BLaER1 treated with 17β-estradiol and CSF1 and Interleukin-3, amounts not matched to agents 10 nM and 100 nM (cell line): ENCODE results near the gene MUC5B.

Experiments
- H3K27ac ChIP-seq, 11 experiments: shearing (Covaris generic); formaldehyde crosslinking; 2 replicates each; pipeline ENCODE4 v1.8.1; 2022
- H3K27me3 ChIP-seq, 11 experiments: shearing (Covaris generic); formaldehyde crosslinking; 2 replicates each; pipeline ENCODE4 v1.8.1; 2022
- H3K36me3 ChIP-seq, 11 experiments: shearing (Covaris generic); formaldehyde crosslinking; 2 replicates each; pipeline ENCODE4 v1.8.1; 2022
- H3K4me1 ChIP-seq, 10 experiments: shearing (Covaris generic); formaldehyde crosslinking; 2 replicates each; pipeline ENCODE4 v1.8.1; 2022
- H3K4me2 ChIP-seq, 11 experiments: shearing (Covaris generic); formaldehyde crosslinking; 2 replicates each; pipeline ENCODE4 v1.8.1; 2022
- H3K4me3 ChIP-seq, 10 experiments: shearing (Covaris generic); formaldehyde crosslinking; 2 replicates each; pipeline ENCODE4 v1.8.1; 2022
- H3K9ac ChIP-seq, 11 experiments: shearing (Covaris generic); formaldehyde crosslinking; 2 replicates each; pipeline ENCODE4 v1.8.1; 2022
- H3K9me3 ChIP-seq, 11 experiments: shearing (Covaris generic); formaldehyde crosslinking; replicated peaks in 1 of 11; 2 replicates each; pipeline ENCODE4 v1.8.1; 2022
- H4K20me1 ChIP-seq, 11 experiments: shearing (Covaris generic); formaldehyde crosslinking; 2 replicates each; pipeline ENCODE4 v1.8.1; 2022
- Cebpa-rat ChIP-seq, 11 experiments: shearing (Covaris generic); IDR thresholded peaks; 2 replicates each; pipeline ENCODE4 v1.8.1; 2022

The MUC5B gene

DNA sequence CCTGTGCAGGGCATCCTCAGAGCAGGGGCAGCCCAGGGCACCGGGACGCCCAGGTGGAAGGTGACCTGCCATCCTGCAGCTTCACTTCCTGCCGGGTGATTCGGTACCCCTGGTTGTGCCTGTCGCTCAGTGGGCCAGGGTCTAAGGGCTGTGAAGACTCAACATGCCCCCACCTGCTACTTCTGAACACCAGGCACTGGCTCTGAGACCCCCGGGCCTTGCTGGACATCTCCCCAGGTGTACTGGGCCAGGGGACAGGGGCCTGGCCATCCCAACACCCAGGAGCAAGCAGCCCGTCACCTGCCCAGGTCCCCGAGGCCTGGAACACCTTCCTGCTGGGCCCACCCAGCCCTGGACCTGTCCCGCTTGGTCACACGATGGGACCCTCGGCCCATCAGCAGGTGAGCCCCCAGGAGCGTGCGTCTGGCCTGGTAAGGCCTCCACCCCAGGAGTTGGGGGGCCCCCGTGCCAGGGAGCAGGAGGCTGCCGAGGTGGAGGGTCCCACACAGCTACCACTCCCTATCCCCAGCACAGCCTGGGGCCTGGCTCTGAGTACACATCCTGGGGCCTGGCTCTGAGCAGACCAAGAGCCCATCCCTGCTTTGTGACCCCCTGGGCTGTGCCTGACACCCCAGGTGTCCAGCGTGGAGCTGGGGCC is 3.9 kb upstream of the MUC5B start:
- Histone ChIP-seq H3K36me3 (no peaks in the 10 kb centered on the region), H3K27ac (no peak overlapping the region), H3K4me3 (no peak overlapping the region), H3K4me1 (peaks cover 0 to 6% (median 0%) of the 10 kb centered on the region in 10 experiments; a peak in 4 of 20 replicates), H3K9me3 (peaks cover 3 to 21% (median 10%) of the 10 kb centered on the region in 11 experiments; a peak in 16 of 22 replicates), H4K20me1 (peaks cover 0 to 8% (median 0%) of the 10 kb centered on the region in 11 experiments; a peak in 1 of 22 replicates), H3K27me3 (peaks cover 3 to 40% (median 19%) of the 10 kb centered on the region in 11 experiments; a peak in 15 of 22 replicates), H3K4me2 (no peak overlapping the region), H3K9ac (no peak overlapping the region)
- no peak for TF ChIP-seq Cebpa-rat (IDR thresholded peaks at IDR 0.05)

DNA sequence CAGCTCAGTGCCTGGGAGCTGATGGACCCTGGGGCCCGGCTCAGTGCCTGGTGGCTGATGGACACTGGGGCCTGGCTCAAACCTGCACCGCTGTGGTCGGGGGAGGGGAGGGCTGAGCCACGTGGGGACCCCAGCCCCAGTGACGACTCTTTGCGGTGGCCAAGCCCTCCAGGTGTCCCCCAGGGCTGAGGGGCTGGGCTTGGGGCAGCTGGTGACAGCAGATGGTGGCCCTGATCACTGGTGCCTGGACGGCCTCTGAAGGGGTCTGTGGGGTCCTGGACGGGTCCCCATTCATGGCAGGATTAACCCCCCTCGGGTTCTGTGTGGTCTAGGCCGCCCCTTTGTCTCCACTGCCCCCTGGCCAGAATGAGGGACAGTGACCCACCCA is 3.4 kb upstream of the MUC5B start:
- no peak overlapping the region for H3K4me3 ChIP-seq
- H4K20me1 ChIP-seq, result peaks cover 0 to 8% (median 0%) of the 10 kb centered on the region in 11 experiments; a peak in 1 of 22 replicates
- H3K9ac ChIP-seq, result no peak overlapping the region
- H3K36me3 ChIP-seq, result no peaks in the 10 kb centered on the region
- 0 out of 22 replicates have a peak overlapping the region, but pooled peaks of 1 of the 11 experiments have one; percentile 5 for H3K4me2 ChIP-seq
- H3K27me3 ChIP-seq, result peaks cover 3 to 42% (median 19%) of the 10 kb centered on the region in 11 experiments; a peak in 15 of 22 replicates
- H3K4me1 ChIP-seq, result peaks cover 0 to 6% (median 0%) of the 10 kb centered on the region in 10 experiments; a peak in 4 of 20 replicates
- no peak overlapping the region for H3K27ac ChIP-seq
- peaks cover 0 to 16% (median 5%) of the 10 kb centered on the region in 11 experiments; a peak in 12 of 22 replicates for H3K9me3 ChIP-seq
- no peak for TF ChIP-seq Cebpa-rat (IDR thresholded peaks at IDR 0.05)

DNA sequence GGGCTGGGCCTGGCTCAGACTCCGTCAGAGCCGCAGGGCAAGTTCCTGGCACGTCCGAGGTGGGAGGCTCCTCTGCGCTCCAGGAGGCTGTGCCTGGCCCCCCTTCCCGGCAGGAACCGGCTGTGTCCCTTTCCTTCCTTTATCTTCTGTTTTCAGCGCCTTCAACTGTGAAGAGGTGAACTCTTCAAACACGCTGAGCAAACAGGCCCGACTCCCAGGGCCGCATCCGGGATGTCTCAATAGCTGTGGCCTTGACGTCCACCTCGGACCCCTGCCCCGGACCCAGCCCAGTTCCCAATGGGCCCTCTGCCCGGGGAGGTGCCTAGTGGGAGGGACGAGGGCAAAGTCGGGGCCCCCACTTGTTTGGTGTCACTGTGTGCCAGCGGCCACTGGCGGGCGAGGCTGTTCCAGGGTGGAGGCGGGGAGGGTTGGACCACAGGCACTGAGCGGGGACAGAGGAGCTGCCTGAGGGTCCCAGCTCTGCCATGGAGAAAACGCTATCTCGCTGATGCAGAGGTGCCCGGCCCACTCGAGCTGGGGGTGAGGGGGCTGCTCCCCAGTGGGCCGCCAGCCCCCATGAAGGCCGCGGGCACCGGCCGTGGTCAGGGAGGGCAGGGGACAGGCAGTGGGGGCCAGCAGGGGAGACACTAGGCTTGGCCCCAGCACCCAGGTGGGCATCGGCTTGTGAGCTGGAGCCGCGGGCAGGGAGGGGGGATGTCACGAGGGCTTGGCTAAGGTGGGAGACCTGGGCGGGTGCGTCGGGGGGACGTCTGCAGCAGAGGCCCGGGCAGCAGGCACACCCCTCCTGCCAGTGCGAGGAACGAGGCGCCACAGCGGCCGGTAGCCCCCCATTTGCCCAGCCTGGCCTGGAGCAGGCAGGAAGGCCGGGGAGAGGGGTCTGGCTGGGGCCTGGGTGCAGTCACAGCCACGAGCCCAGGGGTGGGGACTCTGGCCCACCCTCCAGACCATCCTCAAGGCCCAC is 2.7 kb upstream of the MUC5B start:
- TF ChIP-seq Cebpa-rat (IDR thresholded peaks at IDR 0.05), result no peak
- H3K4me3 ChIP-seq, result no peak overlapping the region
- H3K27me3 ChIP-seq, result peaks cover 3 to 49% (median 26%) of the 10 kb centered on the region in 11 experiments; a peak in 16 of 22 replicates
- peak overlapping the region in 1 of 11 experiments; percentile 5; a peak in 1 of 22 replicates for H3K4me2 ChIP-seq
- peaks cover 0 to 9% (median 2%) of the 10 kb centered on the region in 11 experiments; a peak in 8 of 22 replicates for H3K9me3 ChIP-seq
- H3K36me3 ChIP-seq, result no peaks in the 10 kb centered on the region
- no peak overlapping the region for H3K27ac ChIP-seq
- peaks cover 0 to 8% (median 0%) of the 10 kb centered on the region in 11 experiments; a peak in 2 of 22 replicates for H4K20me1 ChIP-seq
- peaks cover 0 to 6% (median 0%) of the 10 kb centered on the region in 10 experiments; a peak in 4 of 20 replicates for H3K4me1 ChIP-seq
- no peak overlapping the region for H3K9ac ChIP-seq

DNA sequence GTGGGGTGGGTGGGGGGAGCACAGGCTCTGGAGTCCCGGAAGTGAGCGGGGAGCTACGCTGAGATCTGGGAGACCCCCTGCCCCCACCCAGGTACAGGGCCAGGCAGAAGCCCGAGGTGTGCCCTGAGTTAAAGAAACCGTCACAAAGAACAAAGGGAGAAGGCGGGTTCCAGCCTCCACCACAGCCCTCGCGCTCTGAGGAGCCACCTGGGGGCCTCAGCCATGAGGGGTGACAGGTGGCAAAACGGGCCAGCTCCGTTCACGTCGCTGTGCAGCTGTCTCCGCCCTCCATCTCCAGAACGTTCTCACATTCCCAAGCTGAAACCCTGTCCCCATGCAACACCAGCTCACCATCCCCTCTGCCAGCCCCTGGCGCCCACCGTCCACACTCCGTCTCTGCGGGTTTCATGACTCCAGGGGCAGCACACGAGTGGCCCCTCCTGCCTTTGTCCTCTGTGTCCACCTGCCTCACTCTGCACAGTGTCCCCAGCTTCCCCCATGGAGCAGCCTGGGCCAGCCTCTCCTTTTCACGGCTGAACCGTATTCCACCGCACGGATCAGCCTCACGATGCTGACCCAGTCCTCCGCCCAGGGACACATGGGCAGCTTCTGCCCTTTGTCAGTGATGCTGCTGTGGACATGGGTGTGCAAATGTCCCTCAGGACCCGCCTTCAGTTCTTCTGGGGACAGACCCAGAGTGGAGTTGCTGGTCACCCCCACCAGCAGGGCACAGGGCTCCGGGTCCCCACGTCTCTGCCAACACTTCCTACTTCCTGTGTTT is 1.7 kb upstream of the MUC5B start:
- TF ChIP-seq Cebpa-rat (IDR thresholded peaks at IDR 0.05), result no peak
- H3K27ac ChIP-seq, result no peak overlapping the region
- H3K9ac ChIP-seq, result no peak overlapping the region
- peaks cover 0 to 6% (median 0%) of the 10 kb centered on the region in 10 experiments; a peak in 4 of 20 replicates for H3K4me1 ChIP-seq
- peaks cover 3 to 55% (median 34%) of the 10 kb centered on the region in 11 experiments; a peak in 16 of 22 replicates for H3K27me3 ChIP-seq
- H4K20me1 ChIP-seq, result peaks cover 0 to 8% (median 0%) of the 10 kb centered on the region in 11 experiments; a peak in 3 of 22 replicates
- no peak overlapping the region; a peak in 1 of 22 replicates for H3K4me2 ChIP-seq
- H3K36me3 ChIP-seq, result no peaks in the 10 kb centered on the region
- no peak overlapping the region for H3K4me3 ChIP-seq
- no peaks in the 10 kb centered on the region for H3K9me3 ChIP-seq

DNA sequence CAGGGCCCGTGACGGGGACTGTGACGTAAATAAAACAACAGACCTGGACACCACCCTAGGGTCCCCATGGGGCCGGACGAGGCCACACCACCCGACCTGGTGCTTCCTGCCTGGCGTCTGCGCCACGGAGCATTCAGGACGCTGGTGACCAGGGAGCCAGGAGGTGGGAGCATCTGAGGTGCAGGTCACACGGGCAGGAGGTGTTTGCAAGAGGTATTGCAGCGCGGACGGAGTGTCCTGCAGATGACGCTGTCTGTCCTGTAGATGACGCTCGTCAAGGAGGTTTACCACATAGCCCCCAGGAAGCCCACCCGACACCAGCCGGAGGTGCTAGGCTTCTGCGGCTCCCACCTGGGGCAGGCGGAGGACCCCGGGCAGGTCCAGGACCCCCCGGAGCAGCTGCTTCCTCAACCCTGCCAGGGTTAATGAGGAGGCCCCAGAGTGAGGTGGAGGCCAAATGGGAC is 986 bp upstream of the MUC5B start:
- no peaks in the 10 kb centered on the region for H3K36me3 ChIP-seq
- H3K27ac ChIP-seq, result no peak overlapping the region
- peaks cover 3 to 55% (median 34%) of the 10 kb centered on the region in 11 experiments; a peak in 16 of 22 replicates for H3K27me3 ChIP-seq
- H3K9ac ChIP-seq, result no peak overlapping the region
- H3K9me3 ChIP-seq, result no peaks in the 10 kb centered on the region
- peaks cover 0 to 6% (median 0%) of the 10 kb centered on the region in 10 experiments; a peak in 4 of 20 replicates for H3K4me1 ChIP-seq
- H3K4me3 ChIP-seq, result no peak overlapping the region
- peaks cover 0 to 8% (median 0%) of the 10 kb centered on the region in 11 experiments; a peak in 3 of 22 replicates for H4K20me1 ChIP-seq
- H3K4me2 ChIP-seq, result no peak overlapping the region
- no peak for TF ChIP-seq Cebpa-rat (IDR thresholded peaks at IDR 0.05)

DNA sequence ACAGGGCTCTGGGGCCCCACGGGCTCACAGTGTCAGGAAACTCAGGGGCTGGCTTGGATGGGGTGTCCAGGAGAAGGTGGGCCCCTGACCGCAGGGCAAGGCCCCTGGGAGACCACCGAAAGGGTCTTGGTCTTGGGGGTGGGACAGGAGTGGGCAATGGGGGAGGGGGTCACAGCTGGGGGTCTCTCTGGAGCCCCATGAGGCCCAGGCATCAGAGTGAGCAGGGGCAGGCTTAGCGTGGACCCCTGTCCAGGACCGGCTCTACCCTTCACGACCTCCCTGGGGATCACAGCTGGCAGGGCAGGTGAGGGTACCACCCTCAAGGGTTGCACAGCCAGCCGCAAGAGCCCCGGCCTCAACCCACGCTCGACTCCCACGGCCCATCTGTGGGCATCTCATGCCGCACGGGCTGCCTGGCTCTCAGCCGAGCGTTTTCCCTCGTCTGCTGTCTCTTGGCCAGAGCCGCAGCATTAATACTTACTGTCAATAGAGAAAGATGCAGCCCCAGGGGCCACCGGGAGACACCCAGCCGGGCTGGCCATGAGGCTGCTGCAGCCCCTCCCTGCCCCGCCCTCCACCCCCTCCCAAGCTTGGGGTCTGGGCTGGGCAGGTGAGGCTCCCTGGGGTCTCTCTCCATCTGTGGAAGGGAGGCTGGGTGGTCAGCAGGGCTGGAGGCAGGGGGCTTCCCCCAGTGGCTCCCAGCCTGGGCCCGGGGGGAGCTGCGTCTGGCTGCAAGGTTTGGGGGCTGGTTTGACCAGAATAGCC is 662 bp downstream of the MUC5B start:
- H3K4me3 ChIP-seq, result no peak overlapping the region
- peaks cover 0 to 20% (median 0%) of the 10 kb centered on the region in 11 experiments; a peak in 3 of 22 replicates for H4K20me1 ChIP-seq
- no peak for TF ChIP-seq Cebpa-rat (IDR thresholded peaks at IDR 0.05)
- H3K9ac ChIP-seq, result no peak overlapping the region
- H3K36me3 ChIP-seq, result no peaks in the 10 kb centered on the region
- peaks cover 3 to 55% (median 34%) of the 10 kb centered on the region in 11 experiments; a peak in 16 of 22 replicates for H3K27me3 ChIP-seq
- no peak overlapping the region for H3K4me2 ChIP-seq
- H3K9me3 ChIP-seq, result no peaks in the 10 kb centered on the region
- no peak overlapping the region for H3K27ac ChIP-seq
- H3K4me1 ChIP-seq, result peaks cover 0 to 11% (median 0%) of the 10 kb centered on the region in 10 experiments; a peak in 6 of 20 replicates

DNA sequence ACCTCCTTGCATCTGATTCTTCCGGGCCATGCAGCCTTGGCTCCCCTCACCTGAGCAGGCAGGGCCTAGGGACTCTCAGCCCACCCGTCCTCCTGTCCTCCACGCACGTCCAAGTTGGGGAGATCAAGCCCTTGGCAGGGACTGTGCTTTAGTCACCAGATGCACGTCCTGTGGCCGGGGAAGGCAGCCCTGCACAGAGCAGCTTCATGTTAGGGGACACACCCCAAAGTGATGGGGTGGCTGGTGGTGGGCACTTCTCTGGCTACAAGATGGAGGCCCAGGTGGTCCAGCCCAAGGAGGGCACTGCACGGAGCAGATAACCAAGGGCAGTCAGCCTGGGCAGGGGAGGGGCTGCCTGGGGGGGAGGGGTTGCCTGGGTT is 1.2 kb downstream of the MUC5B start:
- Histone ChIP-seq H3K9ac (no peak overlapping the region), H3K27me3 (peaks cover 3 to 55% (median 34%) of the 10 kb centered on the region in 11 experiments; a peak in 16 of 22 replicates), H3K36me3 (no peaks in the 10 kb centered on the region), H3K27ac (no peak overlapping the region), H3K4me2 (no peak overlapping the region), H4K20me1 (peaks cover 0 to 16% (median 0%) of the 10 kb centered on the region in 11 experiments; a peak in 3 of 22 replicates), H3K4me3 (no peak overlapping the region), H3K4me1 (peaks cover 0 to 11% (median 0%) of the 10 kb centered on the region in 10 experiments; a peak in 6 of 20 replicates), H3K9me3 (no peaks in the 10 kb centered on the region)
- TF ChIP-seq Cebpa-rat (IDR thresholded peaks at IDR 0.05), result no peak
